HG03095 (cell line): ENCODE measurements around the gene MYO1G.
"Not testable (repeated sequence)": the region's sequence is repeated elsewhere in the genome, so short reads cannot be mapped to it uniquely, and the experiment has no call there.

Experiments
- ATAC-seq: cut with Tn5 transposase; IDR thresholded peaks from one replicate; pipeline ENCODE4 v1.9.1; 2021; ENCODE audit warnings: moderate library complexity; ENCODE audit not compliant: unreplicated experiment

The MYO1G gene

GRCh38 chr7:44944821-44945220 lies 34.0 kb downstream of the MYO1G start:
- ATAC-seq = no peak

GRCh38 chr7:44943631-44944030 lies 35.2 kb downstream of the MYO1G start:
- no peak for ATAC-seq

GRCh38 chr7:44937426-44937825 lies 41.4 kb downstream of the MYO1G start:
- ATAC-seq = no peak

- no peak for ATAC-seq
These were observed 42.5 kb downstream of the MYO1G start for GRCh38 chr7:44936322-44936721.

- ATAC-seq = no peak
These were observed 43.2 kb downstream of the MYO1G start for GRCh38 chr7:44935583-44935982.

GRCh38 chr7:44935016-44935415 lies 43.8 kb downstream of the MYO1G start:
- ATAC-seq = no peak

- not testable (repeated sequence) for ATAC-seq
These were observed 44.3 kb downstream of the MYO1G start for GRCh38 chr7:44934510-44934909.

- ATAC-seq = no peak
These were observed 47.9 kb downstream of the MYO1G start for GRCh38 chr7:44930921-44931320.

GRCh38 chr7:44922351-44922694 lies 56.5 kb downstream of the MYO1G start:
- no peak for ATAC-seq

- ATAC-seq = peak; percentile 70
These were observed 57.0 kb downstream of the MYO1G start for GRCh38 chr7:44921607-44922350.

- ATAC-seq = no peak
These were observed 58.7 kb downstream of the MYO1G start for GRCh38 chr7:44920119-44920518.

GRCh38 chr7:44918029-44918428 lies 60.8 kb downstream of the MYO1G start:
- no peak for ATAC-seq

GRCh38 chr7:44917465-44917864 lies 61.4 kb downstream of the MYO1G start:
- no peak for ATAC-seq

- peak; percentile 66 for ATAC-seq
These were observed 63.7 kb downstream of the MYO1G start for GRCh38 chr7:44914992-44915607.

- ATAC-seq = no peak
These were observed 66.0 kb downstream of the MYO1G start for GRCh38 chr7:44912775-44913347.
